KMS-11 (cell line): ENCODE measurements around the gene TMEM184C.
A peak's percentile ranks its signal among the peaks of the same experiment; 100 is the strongest.

Source experiments
- H2AFZ ChIP-seq: fragments of 200-600 bp; sonication (generic); 2 replicates; pipeline ENCODE4 v1.6.1; 2016; ENCODE audit warnings: antibody characterized with exemption, mixed run types, low read depth
- H3K27ac ChIP-seq: fragments of 200-600 bp; sonication (generic); 2 replicates; pipeline ENCODE4 v1.6.1; 2016; ENCODE audit warnings: mild to moderate bottlenecking, mixed run types
- H3K27me3 ChIP-seq: fragments of 200-600 bp; sonication (generic); 2 replicates; pipeline ENCODE4 v1.6.1; 2017; ENCODE audit warnings: mild to moderate bottlenecking, low read depth, mixed run types, moderate library complexity; ENCODE audit not compliant: insufficient read depth
- H3K36me3 ChIP-seq: fragments of 200-600 bp; sonication (generic); 2 replicates; pipeline ENCODE4 v1.6.1; 2017; ENCODE audit warnings: mild to moderate bottlenecking, mixed run types; ENCODE audit not compliant: insufficient read depth
- H3K4me1 ChIP-seq: fragments of 200-600 bp; sonication (generic); 2 replicates; pipeline ENCODE4 v1.6.1; 2016; ENCODE audit warnings: mild to moderate bottlenecking, low read depth, mixed run types; ENCODE audit not compliant: poor library complexity, severe bottlenecking
- H3K4me2 ChIP-seq: fragments of 200-600 bp; sonication (generic); 2 replicates; pipeline ENCODE4 v1.7.0; 2016; ENCODE audit warnings: mild to moderate bottlenecking, mixed run types
- H3K4me3 ChIP-seq: fragments of 200-600 bp; sonication (generic); IDR thresholded peaks from 2 replicates; pipeline ENCODE4 v1.6.1; 2017; ENCODE audit warnings: low read depth, low read length, mixed read lengths; ENCODE audit not compliant: insufficient read depth
- H3K79me2 ChIP-seq: fragments of 200-600 bp; sonication (generic); 2 replicates; pipeline ENCODE4 v1.6.1; 2016; ENCODE audit warnings: low read depth, mixed run types; ENCODE audit not compliant: insufficient read depth
- H3K9ac ChIP-seq: fragments of 200-600 bp; sonication (generic); 2 replicates; pipeline ENCODE4 v1.6.1; 2016; ENCODE audit warnings: mild to moderate bottlenecking, mixed run types
- H4K20me1 ChIP-seq: fragments of 200-600 bp; sonication (generic); 2 replicates; pipeline ENCODE4 v1.6.1; 2016; ENCODE audit warnings: mild to moderate bottlenecking, mixed run types; ENCODE audit not compliant: insufficient read depth
- CTCF ChIP-seq: fragments of 200-600 bp; sonication (generic); conservative IDR thresholded peaks from 2 replicates; pipeline ENCODE4 v1.6.1; 2017; ENCODE audit warnings: low read depth, mild to moderate bottlenecking, antibody characterized with exemption, low read length, moderate library complexity, mixed read lengths

The TMEM184C gene

GRCh38 chr4:147610686-147611085, 6.5 kb upstream of the TMEM184C start:
- no peaks in the 10 kb centered on the region for H3K36me3 ChIP-seq

GRCh38 chr4:147616849-147617172, 386 bp upstream of the TMEM184C start:
- H4K20me1 ChIP-seq: no peaks in the 10 kb centered on the region
- H3K4me1 ChIP-seq: peaks cover 31% of the 10 kb centered on the region
- H3K27ac ChIP-seq: no peak overlapping the region
- H3K4me2 ChIP-seq: peak overlapping the region; percentile 85
- TF ChIP-seq CTCF: no peak
- no peaks in the 10 kb centered on the region for H3K27me3 ChIP-seq
- H3K79me2 ChIP-seq: peaks cover 32% of the 10 kb centered on the region
- H3K9ac ChIP-seq: peak overlapping the region; percentile 17; the same call in 1 of the 2 replicates
- no peaks in the 10 kb centered on the region for H3K36me3 ChIP-seq
- H2AFZ ChIP-seq: peak overlapping the region; percentile 84
- H3K4me3 ChIP-seq: peak overlapping the region; percentile 75

More at GRCh38 chr4:147610686-147611085, 6.5 kb upstream of the TMEM184C start:
- Histone ChIP-seq H4K20me1 (no peaks in the 10 kb centered on the region), H3K27ac (no peak overlapping the region), H3K9ac (no peak overlapping the region), H3K27me3 (no peaks in the 10 kb centered on the region), H3K4me3 (no peak overlapping the region), H3K4me2 (no peak overlapping the region), H3K79me2 (no peaks in the 10 kb centered on the region), H3K4me1 (no peaks in the 10 kb centered on the region), H2AFZ (no peak overlapping the region)
- TF ChIP-seq CTCF: no peak

- Histone ChIP-seq H4K20me1 (no peaks in the 10 kb centered on the region), H3K4me3 (peak overlapping the region; percentile 75), H3K27me3 (no peaks in the 10 kb centered on the region), H3K79me2 (peaks cover 36% of the 10 kb centered on the region), H3K27ac (peak overlapping the region; percentile 59), H2AFZ (peak overlapping the region; percentile 84), H3K9ac (peak overlapping the region; percentile 55; the same call in 1 of the 2 replicates), H3K4me2 (peak overlapping the region; percentile 94), H3K36me3 (no peaks in the 10 kb centered on the region), H3K4me1 (peaks cover 31% of the 10 kb centered on the region)
- TF ChIP-seq CTCF: no peak
These were observed 869 bp downstream of the TMEM184C start for GRCh38 chr4:147617841-147618691.

GRCh38 chr4:147620315-147620714, 3.1 kb downstream of the TMEM184C start:
- no peak for TF ChIP-seq CTCF
- no peak overlapping the region for H3K4me2 ChIP-seq
- H3K4me3 ChIP-seq: no peak overlapping the region
- no peak overlapping the region for H3K27ac ChIP-seq
- H3K79me2 ChIP-seq: peaks cover 36% of the 10 kb centered on the region
- no peaks in the 10 kb centered on the region for H4K20me1 ChIP-seq
- H3K27me3 ChIP-seq: no peaks in the 10 kb centered on the region
- H3K4me1 ChIP-seq: peaks cover 31% of the 10 kb centered on the region
- H3K9ac ChIP-seq: no peak overlapping the region
- no peak overlapping the region for H2AFZ ChIP-seq
- H3K36me3 ChIP-seq: 0 out of 2 replicates have a peak, but pooled peaks cover 8% of the 10 kb centered on the region
